OCI-M1 (cell line): ENCODE measurements around the gene MT1B.

Source experiments
- DNase-seq: peaks from one replicate; lab custom pipeline; 2025; lab: John Stamatoyannopoulos, UW

The MT1B gene

GRCh38 chr16:56684926-56685590 lies 33.4 kb downstream of the MT1B start:
- no peak for DNase-seq

GRCh38 chr16:56686758-56687157 lies 35.1 kb downstream of the MT1B start:
- DNase-seq, result no peak

- DNase-seq, result no peak
Observed at GRCh38 chr16:56688762-56689161, 37.1 kb downstream of the MT1B start.

GRCh38 chr16:56689171-56689570 lies 37.5 kb downstream of the MT1B start:
- DNase-seq, result no peak

GRCh38 chr16:56690420-56691122 lies 38.9 kb downstream of the MT1B start:
- no peak for DNase-seq

- DNase-seq, result no peak
Observed at GRCh38 chr16:56691885-56692284, 40.2 kb downstream of the MT1B start.

GRCh38 chr16:56695246-56695645 lies 43.6 kb downstream of the MT1B start:
- no peak for DNase-seq

- DNase-seq, result no peak
Observed at GRCh38 chr16:56697456-56698155, 45.9 kb downstream of the MT1B start.

- DNase-seq, result no peak
Observed at GRCh38 chr16:56700195-56700594, 48.5 kb downstream of the MT1B start.

- no peak for DNase-seq
Observed at GRCh38 chr16:56700631-56701030, 48.9 kb downstream of the MT1B start.

- DNase-seq, result no peak
Observed at GRCh38 chr16:56701534-56701933, 49.8 kb downstream of the MT1B start.
